Activated naive CD4-positive, alpha-beta T cell treated with anti-CD3 and anti-CD28 coated beads for 36 hours (primary cell): ENCODE results near the gene VAPB. TPM values are rescaled to one million over a fixed set of nuclear protein-coding genes. Genes with fewer than 3 reads are reported as not detected.

Experiments
- CTCF ChIA-PET: fragments of 350-600 bp; sonication (Branson Sonifier 250); formaldehyde crosslinking; loops from one replicate; lab custom pipeline; 2021; ENCODE audit warnings: antibody characterized with exemption; lab: Charles Lee
- DNase-seq: peaks from one replicate; pipeline ENCODE4 v3.0.0-alpha.2; 2020
- H3K27ac Mint-ChIP-seq: one replicate; pipeline ENCODE4 v1.8.0; 2021; ENCODE audit warnings: mild to moderate bottlenecking, mixed read lengths
- H3K27me3 Mint-ChIP-seq: one replicate; pipeline ENCODE4 v1.8.0; 2021; ENCODE audit warnings: low read depth, mixed read lengths
- H3K36me3 Mint-ChIP-seq: one replicate; pipeline ENCODE4 v1.8.0; 2021; ENCODE audit warnings: low read depth, mixed read lengths
- H3K4me1 Mint-ChIP-seq: one replicate; pipeline ENCODE4 v1.8.0; 2021; ENCODE audit warnings: low read depth, mixed read lengths
- H3K4me3 Mint-ChIP-seq: one replicate; pipeline ENCODE4 v1.8.0; 2021; ENCODE audit warnings: mild to moderate bottlenecking, moderate library complexity, mixed read lengths
- H3K9me3 Mint-ChIP-seq: one replicate; pipeline ENCODE4 v1.8.0; 2021; ENCODE audit warnings: mixed read lengths
- intact Hi-C: fragments of 100-400 bp; cut with micrococcal nuclease; formaldehyde crosslinking; loops from one replicate; pipeline ENCODE4 v1.15.1; 2023
- total RNA-seq, 2 experiments: library from RNA; stranded (reverse); gene quantifications; one replicate each; pipeline ENCODE4 v1.2.3, GENCODE V29; 2021

VAPB gene
- total RNA-seq, 2 experiments from 2014 or later, result 26.8 to 27.9 TPM

- Mint-ChIP-seq H3K36me3 (peaks cover 23% of the 10 kb centered on the region), H3K27ac (no peak overlapping the region)
Observed at GRCh38 chr20:58432186-58432954, 43.3 kb downstream of the VAPB start.

GRCh38 chr20:58433029-58433647 lies 44.1 kb downstream of the VAPB start:
- Mint-ChIP-seq H3K27me3 (no peaks in the 10 kb centered on the region), H3K4me3 (no peak overlapping the region), H3K9me3 (no peaks in the 10 kb centered on the region), H3K36me3 (peaks cover 29% of the 10 kb centered on the region), H3K27ac (no peak overlapping the region), H3K4me1 (peaks cover 46% of the 10 kb centered on the region)
- CTCF ChIA-PET, result interaction anchor here (0.6 kb wide), 1 partner anchor 47 kb away, joined by 6 read pairs; no protein-coding TSS in a partner anchor
- DNase-seq, result no peak
- intact Hi-C loops, result no loop called here

More at GRCh38 chr20:58432186-58432954, 43.3 kb downstream of the VAPB start:
- Mint-ChIP-seq H3K27me3 (no peaks in the 10 kb centered on the region), H3K9me3 (no peaks in the 10 kb centered on the region), H3K4me3 (no peak overlapping the region), H3K4me1 (peaks cover 40% of the 10 kb centered on the region)
- DNase-seq, result no peak
- intact Hi-C loops, result no loop called here
- CTCF ChIA-PET, result interaction anchor here (0.6 to 1.1 kb wide), 3 partner anchors 9 to 219 kb away, joined by 3 to 6 read pairs (median 3); partner anchors contain the start of gene STX16

- no peak overlapping the region for H3K27ac Mint-ChIP-seq
- H3K27me3 Mint-ChIP-seq, result no peaks in the 10 kb centered on the region
- H3K4me1 Mint-ChIP-seq, result peaks cover 46% of the 10 kb centered on the region
- no peaks in the 10 kb centered on the region for H3K9me3 Mint-ChIP-seq
- intact Hi-C loops, result no loop called here
- H3K4me3 Mint-ChIP-seq, result no peak overlapping the region
- peaks cover 29% of the 10 kb centered on the region for H3K36me3 Mint-ChIP-seq
- no peak for DNase-seq
- CTCF ChIA-PET, result no interaction called here
Observed at GRCh38 chr20:58433759-58434158, 44.7 kb downstream of the VAPB start.

- Mint-ChIP-seq H3K9me3 (no peaks in the 10 kb centered on the region), H3K36me3 (peaks cover 26% of the 10 kb centered on the region), H3K27ac (no peak overlapping the region), H3K27me3 (no peaks in the 10 kb centered on the region), H3K4me3 (no peak overlapping the region), H3K4me1 (peaks cover 46% of the 10 kb centered on the region)
- intact Hi-C loops, result no loop called here
- CTCF ChIA-PET, result no interaction called here
- no peak for DNase-seq
Observed at GRCh38 chr20:58434326-58434725, 45.3 kb downstream of the VAPB start.

- peaks cover 26% of the 10 kb centered on the region for H3K36me3 Mint-ChIP-seq
- H3K27ac Mint-ChIP-seq, result no peak overlapping the region
- CTCF ChIA-PET, result interaction anchor here (0.6 to 1.0 kb wide), 2 partner anchors 12 to 212 kb away, joined by 3 to 4 read pairs; no protein-coding TSS in a partner anchor
- no peak for DNase-seq
- peaks cover 46% of the 10 kb centered on the region for H3K4me1 Mint-ChIP-seq
- H3K9me3 Mint-ChIP-seq, result no peaks in the 10 kb centered on the region
- intact Hi-C loops, result no loop called here
- no peak overlapping the region for H3K4me3 Mint-ChIP-seq
- H3K27me3 Mint-ChIP-seq, result no peaks in the 10 kb centered on the region
Observed at GRCh38 chr20:58435237-58435636, 46.2 kb downstream of the VAPB start.

- H3K27ac Mint-ChIP-seq, result no peak overlapping the region
- peaks cover 40% of the 10 kb centered on the region for H3K4me1 Mint-ChIP-seq
- H3K36me3 Mint-ChIP-seq, result peaks cover 23% of the 10 kb centered on the region
- CTCF ChIA-PET, result no interaction called here
- intact Hi-C loops, result no loop called here
- no peak overlapping the region for H3K4me3 Mint-ChIP-seq
- DNase-seq, result peak; percentile 9
- no peaks in the 10 kb centered on the region for H3K27me3 Mint-ChIP-seq
- no peaks in the 10 kb centered on the region for H3K9me3 Mint-ChIP-seq
Observed at GRCh38 chr20:58436868-58437645, 48.0 kb downstream of the VAPB start.

GRCh38 chr20:58438970-58439808 lies 50.2 kb downstream of the VAPB start:
- Mint-ChIP-seq H3K36me3 (peaks cover 31% of the 10 kb centered on the region), H3K4me3 (no peak overlapping the region), H3K27me3 (no peaks in the 10 kb centered on the region), H3K9me3 (no peaks in the 10 kb centered on the region), H3K4me1 (peaks cover 25% of the 10 kb centered on the region), H3K27ac (no peak overlapping the region)
- DNase-seq, result no peak
- CTCF ChIA-PET, result no interaction called here
- intact Hi-C loops, result no loop called here

- CTCF ChIA-PET, result interaction anchor here (2.2 kb wide), 1 partner anchor 206 kb away, joined by 9 read pairs; no protein-coding TSS in a partner anchor
- intact Hi-C loops, result no loop called here
- peaks cover 36% of the 10 kb centered on the region for H3K36me3 Mint-ChIP-seq
Observed at GRCh38 chr20:58440021-58440767, 51.2 kb downstream of the VAPB start.

GRCh38 chr20:58441723-58442122 lies 52.7 kb downstream of the VAPB start:
- Mint-ChIP-seq H3K9me3 (no peaks in the 10 kb centered on the region), H3K36me3 (peaks cover 30% of the 10 kb centered on the region), H3K4me1 (peaks cover 16% of the 10 kb centered on the region), H3K27ac (no peak overlapping the region), H3K27me3 (no peaks in the 10 kb centered on the region), H3K4me3 (no peak overlapping the region)
- CTCF ChIA-PET, result interaction anchor here (0.7 to 2.2 kb wide), 2 partner anchors 160 to 207 kb away, joined by 3 to 9 read pairs; no protein-coding TSS in a partner anchor
- no peak for DNase-seq
- intact Hi-C loops, result no loop called here

More at GRCh38 chr20:58440021-58440767, 51.2 kb downstream of the VAPB start:
- no peaks in the 10 kb centered on the region for H3K27me3 Mint-ChIP-seq
- H3K27ac Mint-ChIP-seq, result no peak overlapping the region
- no peaks in the 10 kb centered on the region for H3K9me3 Mint-ChIP-seq
- no peak for DNase-seq
- H3K4me3 Mint-ChIP-seq, result no peak overlapping the region
- peaks cover 23% of the 10 kb centered on the region for H3K4me1 Mint-ChIP-seq

- intact Hi-C loops, result no loop called here
- H3K27ac Mint-ChIP-seq, result no peak overlapping the region
- no peak overlapping the region for H3K4me3 Mint-ChIP-seq
- no peak for DNase-seq
- no peaks in the 10 kb centered on the region for H3K9me3 Mint-ChIP-seq
- H3K4me1 Mint-ChIP-seq, result peaks cover 2% of the 10 kb centered on the region
- CTCF ChIA-PET, result no interaction called here
- no peaks in the 10 kb centered on the region for H3K27me3 Mint-ChIP-seq
- H3K36me3 Mint-ChIP-seq, result peaks cover 21% of the 10 kb centered on the region
Observed at GRCh38 chr20:58444746-58445255, 55.8 kb downstream of the VAPB start.
